Medulla oblongata (tissue), 1 donor: ENCODE data around the gene ZNF609.

ENCODE experiments used
- DNase-seq: peaks from one replicate; pipeline ENCODE4 v3.0.0-alpha.2; 2015; ENCODE audit errors: extremely low spot score

ZNF609 gene

GRCh38 chr15:64691896-64692565 is 231.7 kb downstream of the ZNF609 start:
- peak; percentile 79 for DNase-seq

- peak; percentile 57 for DNase-seq
These were observed 232.8 kb downstream of the ZNF609 start for GRCh38 chr15:64693134-64693533.

- peak; percentile 80 for DNase-seq
These were observed 234.4 kb downstream of the ZNF609 start for GRCh38 chr15:64694816-64695215.

- DNase-seq: peak; percentile 85
These were observed 235.2 kb downstream of the ZNF609 start for GRCh38 chr15:64695561-64695992.

- DNase-seq: no peak
These were observed 236.1 kb downstream of the ZNF609 start for GRCh38 chr15:64696481-64696880.

- DNase-seq: no peak
These were observed 237.6 kb downstream of the ZNF609 start for GRCh38 chr15:64697911-64698369.

- DNase-seq: no peak
These were observed 238.4 kb downstream of the ZNF609 start for GRCh38 chr15:64698823-64699222.

- DNase-seq: peak; percentile 70
These were observed 239.5 kb downstream of the ZNF609 start for GRCh38 chr15:64699751-64700388.

GRCh38 chr15:64701051-64701450 is 240.7 kb downstream of the ZNF609 start:
- DNase-seq: no peak

GRCh38 chr15:64701482-64702184 is 241.3 kb downstream of the ZNF609 start:
- DNase-seq: peak; percentile 27

GRCh38 chr15:64702816-64703631 is 242.6 kb downstream of the ZNF609 start:
- peak; percentile 97 for DNase-seq

- no peak for DNase-seq
These were observed 243.2 kb downstream of the ZNF609 start for GRCh38 chr15:64703632-64703959.

GRCh38 chr15:64705006-64705405 is 244.6 kb downstream of the ZNF609 start:
- no peak for DNase-seq

- no peak for DNase-seq
These were observed 245.9 kb downstream of the ZNF609 start for GRCh38 chr15:64706011-64706911.

- no peak for DNase-seq
These were observed 250.5 kb downstream of the ZNF609 start for GRCh38 chr15:64710676-64711428.

GRCh38 chr15:64712353-64712752 is 252.0 kb downstream of the ZNF609 start:
- DNase-seq: no peak

GRCh38 chr15:64713592-64713991 is 253.2 kb downstream of the ZNF609 start:
- no peak for DNase-seq

- no peak for DNase-seq
These were observed 256.1 kb downstream of the ZNF609 start for GRCh38 chr15:64716452-64716851.

GRCh38 chr15:64717130-64717529 is 256.8 kb downstream of the ZNF609 start:
- no peak for DNase-seq
